Activated naive CD4-positive, alpha-beta T cell treated with anti-CD3 and anti-CD28 coated beads, Interleukin-2, amount 10 ng/mL, durations not matched to agents 7 days and 5 days (primary cell): ENCODE measurements around the gene TMEM181.
"Not testable (repeated sequence)": the region's sequence is repeated elsewhere in the genome, so short reads cannot be mapped to it uniquely, and the experiment has no call there.

ENCODE experiments used
- CTCF ChIA-PET: fragments of 350-600 bp; sonication (Branson Sonifier 250); formaldehyde crosslinking; loops from one replicate; lab custom pipeline; 2021; ENCODE audit warnings: antibody characterized with exemption; lab: Charles Lee
- DNase-seq: peaks from one replicate; pipeline ENCODE4 v3.0.0-alpha.2; 2020
- H3K27ac Mint-ChIP-seq: one replicate; pipeline ENCODE4 v1.8.0; 2021; ENCODE audit warnings: mild to moderate bottlenecking, moderate library complexity, mixed read lengths
- H3K27me3 Mint-ChIP-seq: one replicate; pipeline ENCODE4 v1.8.0; 2021; ENCODE audit warnings: mild to moderate bottlenecking, mixed read lengths
- H3K36me3 Mint-ChIP-seq: one replicate; pipeline ENCODE4 v1.8.0; 2021; ENCODE audit warnings: mixed read lengths
- H3K4me1 Mint-ChIP-seq: one replicate; pipeline ENCODE4 v1.8.0; 2021; ENCODE audit warnings: mixed read lengths
- H3K4me3 Mint-ChIP-seq: one replicate; pipeline ENCODE4 v1.8.0; 2021; ENCODE audit warnings: mild to moderate bottlenecking, moderate library complexity, mixed read lengths
- H3K9me3 Mint-ChIP-seq: one replicate; pipeline ENCODE4 v1.8.0; 2021; ENCODE audit warnings: mixed read lengths

Gene TMEM181

DNA sequence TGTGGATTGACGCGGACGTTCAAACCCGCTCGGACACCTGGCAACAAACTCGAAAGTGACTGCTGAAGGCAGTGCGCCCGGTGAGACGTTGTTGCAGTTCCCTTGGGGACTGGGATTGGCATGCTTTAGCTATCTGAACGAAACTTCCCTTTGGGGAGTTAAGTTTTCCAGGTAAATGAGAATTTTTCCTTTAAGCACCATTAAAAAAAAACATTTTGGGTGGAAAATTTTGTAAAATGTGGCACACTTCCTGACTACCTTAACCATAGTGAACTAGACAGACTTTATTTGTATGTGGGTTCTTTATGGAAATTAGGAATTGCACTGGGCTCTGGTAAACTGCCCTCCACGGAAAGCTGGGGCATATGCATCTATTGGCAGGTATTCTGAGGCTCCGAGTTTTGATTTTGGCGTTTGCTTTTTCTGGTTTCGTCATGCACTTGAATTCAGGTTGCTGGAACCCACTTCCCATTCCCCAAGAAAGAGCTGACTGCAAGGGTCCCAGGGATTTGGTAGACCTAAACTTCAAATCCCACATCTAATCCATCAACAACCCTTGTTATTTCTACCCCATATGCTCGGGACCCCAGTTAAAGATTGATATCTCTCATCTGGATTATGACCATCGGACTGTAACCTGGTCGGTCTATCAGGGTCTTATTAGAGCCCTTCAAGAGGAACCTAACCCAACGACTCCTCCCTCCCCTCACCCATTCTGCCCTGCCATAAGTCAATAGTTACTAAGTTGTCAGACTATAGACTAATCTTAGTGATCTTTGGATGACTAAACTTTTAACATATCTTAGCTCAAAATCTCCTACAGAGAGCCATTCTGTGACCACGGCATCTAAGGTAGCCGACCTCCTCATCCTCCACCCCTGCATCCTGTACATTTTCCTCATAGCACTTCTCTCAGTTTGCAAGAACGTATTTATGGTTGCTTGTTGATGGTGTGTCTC lies 85.5 kb downstream of the TMEM181 start:
- Mint-ChIP-seq H3K27ac (peak overlapping the region; percentile 89), H3K27me3 (peaks cover 4% of the 10 kb centered on the region), H3K36me3 (peaks cover 29% of the 10 kb centered on the region), H3K4me1 (peaks cover 74% of the 10 kb centered on the region), H3K9me3 (no peaks in the 10 kb centered on the region), H3K4me3 (peak overlapping the region; percentile 86)
- CTCF ChIA-PET: interaction anchor here (1.3 to 6.0 kb wide), 5 partner anchors 8 to 431 kb away, joined by 4 to 33 read pairs (median 19); no protein-coding TSS in a partner anchor
- DNase-seq: no peak

DNA sequence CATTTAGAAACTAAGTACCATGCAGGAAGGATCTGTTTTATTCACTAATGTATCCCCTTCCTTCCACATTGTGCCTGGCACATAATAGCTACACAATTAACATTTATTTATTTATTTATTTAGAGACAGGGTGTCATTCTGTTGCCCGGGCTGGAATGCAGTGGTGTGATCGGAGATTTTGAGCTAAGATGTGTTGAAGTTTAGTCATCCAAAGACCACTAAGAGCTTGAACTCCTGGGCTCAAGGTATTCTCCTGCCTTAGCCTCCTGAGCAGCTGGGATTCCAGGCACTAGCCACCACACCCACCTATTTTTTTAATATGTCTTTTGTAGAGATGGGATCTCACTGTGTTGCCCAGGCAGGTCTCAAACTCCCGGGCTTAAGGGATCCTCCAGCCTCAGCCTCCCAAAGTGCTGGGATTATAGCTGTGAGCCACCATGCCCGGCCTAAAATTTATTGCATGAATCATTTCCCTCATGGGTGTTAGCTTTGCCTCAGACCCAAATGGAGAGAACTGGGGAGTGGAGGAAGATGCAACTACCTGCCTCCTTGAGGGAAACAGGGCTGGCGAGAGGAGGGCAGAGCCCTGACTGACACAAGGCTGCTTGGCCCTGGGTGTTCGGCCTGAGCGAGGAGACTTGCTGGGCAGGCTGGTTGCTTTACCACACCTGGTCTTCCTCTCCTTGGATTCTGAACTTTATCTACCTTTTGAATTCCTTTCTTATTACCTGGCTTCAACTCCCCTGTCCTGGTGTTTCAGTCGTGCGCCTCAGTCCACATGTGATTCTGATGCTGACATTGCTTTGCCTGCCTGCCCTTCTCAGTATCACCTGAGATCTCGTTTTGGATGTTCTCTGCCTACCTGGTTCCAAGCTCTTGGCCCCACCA lies 86.4 kb downstream of the TMEM181 start:
- H3K4me1 Mint-ChIP-seq: peaks cover 71% of the 10 kb centered on the region
- DNase-seq: no peak
- peaks cover 26% of the 10 kb centered on the region for H3K36me3 Mint-ChIP-seq
- H3K27me3 Mint-ChIP-seq: peaks cover 4% of the 10 kb centered on the region
- peak overlapping the region; percentile 86 for H3K4me3 Mint-ChIP-seq
- no peak overlapping the region for H3K27ac Mint-ChIP-seq
- H3K9me3 Mint-ChIP-seq: no peaks in the 10 kb centered on the region
- CTCF ChIA-PET: interaction anchor here (1.7 to 6.0 kb wide), 2 partner anchors 14 to 432 kb away, joined by 7 to 33 read pairs; no protein-coding TSS in a partner anchor

DNA sequence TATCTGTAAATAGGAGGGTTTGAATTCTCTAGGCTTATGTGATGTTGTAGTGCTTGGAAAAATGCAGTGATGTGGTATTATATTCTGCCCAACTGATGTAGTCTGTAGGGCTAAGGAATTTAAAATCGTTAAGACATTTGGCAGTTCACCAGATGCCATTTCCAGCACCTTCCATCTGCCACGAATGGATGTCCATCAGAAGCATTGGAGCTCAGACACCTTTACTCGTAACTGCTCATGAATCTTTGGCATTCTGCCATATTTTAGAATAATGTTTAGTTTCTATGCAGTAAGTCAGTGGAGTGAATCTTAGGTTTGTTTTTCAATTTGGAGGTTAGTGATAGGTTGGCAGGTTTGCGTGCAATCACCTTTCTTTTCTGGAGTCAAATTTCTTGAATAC lies 87.6 kb downstream of the TMEM181 start:
- no peak for DNase-seq
- H3K9me3 Mint-ChIP-seq: no peaks in the 10 kb centered on the region
- H3K4me3 Mint-ChIP-seq: no peak overlapping the region
- peaks cover 69% of the 10 kb centered on the region for H3K4me1 Mint-ChIP-seq
- H3K27me3 Mint-ChIP-seq: peaks cover 4% of the 10 kb centered on the region
- peaks cover 16% of the 10 kb centered on the region for H3K36me3 Mint-ChIP-seq
- CTCF ChIA-PET: interaction anchor here (0.9 to 6.0 kb wide), 4 partner anchors 13 to 434 kb away, joined by 3 to 33 read pairs (median 6); no protein-coding TSS in a partner anchor
- H3K27ac Mint-ChIP-seq: no peak overlapping the region

DNA sequence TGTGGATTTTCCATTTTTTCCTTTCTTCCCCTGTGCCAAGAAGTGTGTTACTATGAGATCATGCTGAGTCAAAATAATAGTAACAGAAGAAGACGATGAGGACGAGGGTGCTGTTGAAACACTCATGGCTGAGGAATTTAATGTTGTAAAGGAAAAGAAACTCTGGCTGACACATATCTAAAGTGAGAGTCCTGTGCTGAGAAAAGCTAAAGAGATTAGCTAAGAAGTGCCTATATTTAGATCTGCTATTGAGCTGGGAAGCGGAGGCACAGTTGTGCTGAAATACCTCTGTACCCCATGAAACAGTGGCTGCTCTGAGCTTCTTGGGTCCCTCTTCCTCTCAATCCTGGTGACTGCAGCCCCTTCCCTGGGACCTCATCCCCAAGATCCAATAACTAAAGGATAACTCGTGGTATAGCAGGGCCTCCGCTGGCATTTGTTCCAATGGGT lies 88.8 kb downstream of the TMEM181 start:
- Mint-ChIP-seq H3K4me1 (peaks cover 73% of the 10 kb centered on the region), H3K27me3 (peaks cover 4% of the 10 kb centered on the region)

DNA sequence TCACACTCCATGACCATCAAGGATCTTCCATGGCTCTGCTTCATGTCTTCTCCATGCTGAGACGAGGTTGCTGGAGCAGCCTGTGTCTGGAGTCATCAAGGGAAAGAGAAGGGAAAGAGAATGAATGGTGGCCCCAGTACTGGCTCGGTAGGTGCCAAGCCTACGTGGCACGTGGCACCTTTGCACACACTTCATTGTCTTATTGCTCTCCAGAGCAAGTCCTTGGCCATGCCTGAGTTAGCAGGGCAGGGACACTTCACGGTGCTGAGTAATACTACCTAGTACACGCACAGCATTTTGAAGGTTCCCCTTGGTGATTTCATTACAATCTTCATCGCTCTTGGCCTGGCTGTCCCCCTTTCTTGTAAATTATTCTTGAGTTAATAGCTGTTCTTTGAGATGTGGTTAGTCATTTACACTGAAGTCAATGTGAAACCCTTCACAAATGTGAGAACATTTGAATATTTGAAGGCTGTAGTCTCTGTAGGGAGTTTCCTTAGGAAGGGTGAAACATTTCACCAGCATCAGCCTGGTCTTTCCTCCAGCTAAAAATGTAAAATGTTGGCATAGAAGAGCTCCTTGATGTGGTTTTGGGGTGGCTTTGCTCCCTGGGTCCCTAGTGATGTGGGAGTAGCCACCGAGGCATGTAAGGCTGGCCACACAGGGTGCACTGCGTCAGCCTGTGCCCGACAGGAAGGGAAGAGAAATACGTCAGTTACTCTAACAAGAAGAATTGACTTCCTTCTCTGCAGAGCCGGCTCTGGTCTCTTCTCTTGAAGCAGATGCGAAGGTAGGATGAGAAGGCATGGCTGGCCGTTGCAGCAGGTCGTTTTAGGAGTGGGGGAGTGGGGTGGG lies 89.6 kb downstream of the TMEM181 start, which contains the start of gene SYTL3:
Gene SYTL3, plus strand, starts transcription at position 766 of the 855 bp plus-strand sequence. CDS start 13,215 bp downstream, outside the sequence.
- DNase-seq: peak; percentile 84
- CTCF ChIA-PET: interaction anchor here (1.1 to 3.6 kb wide), 4 partner anchors 10 to 428 kb away, joined by 3 to 19 read pairs (median 4); no protein-coding TSS in a partner anchor
- Mint-ChIP-seq H3K27ac (peak within 1 kb of the TSS; percentile 99), H3K27me3 (peaks cover 5% of the 10 kb centered on the region), H3K36me3 (peaks cover 25% of the 10 kb centered on the region), H3K9me3 (no peaks in the 10 kb centered on the region), H3K4me1 (peaks cover 79% of the 10 kb centered on the region), H3K4me3 (peak within 1 kb of the TSS; percentile 78)

More for the DNA sequence above, 88.8 kb downstream of the TMEM181 start:
- CTCF ChIA-PET: interaction anchor here (1.5 to 3.6 kb wide), 3 partner anchors 11 to 43 kb away, joined by 4 to 19 read pairs (median 6); no protein-coding TSS in a partner anchor
- Mint-ChIP-seq H3K9me3 (no peaks in the 10 kb centered on the region), H3K36me3 (peaks cover 21% of the 10 kb centered on the region), H3K27ac (peak overlapping the region; percentile 99), H3K4me3 (peak overlapping the region; percentile 19)
- no peak for DNase-seq

DNA sequence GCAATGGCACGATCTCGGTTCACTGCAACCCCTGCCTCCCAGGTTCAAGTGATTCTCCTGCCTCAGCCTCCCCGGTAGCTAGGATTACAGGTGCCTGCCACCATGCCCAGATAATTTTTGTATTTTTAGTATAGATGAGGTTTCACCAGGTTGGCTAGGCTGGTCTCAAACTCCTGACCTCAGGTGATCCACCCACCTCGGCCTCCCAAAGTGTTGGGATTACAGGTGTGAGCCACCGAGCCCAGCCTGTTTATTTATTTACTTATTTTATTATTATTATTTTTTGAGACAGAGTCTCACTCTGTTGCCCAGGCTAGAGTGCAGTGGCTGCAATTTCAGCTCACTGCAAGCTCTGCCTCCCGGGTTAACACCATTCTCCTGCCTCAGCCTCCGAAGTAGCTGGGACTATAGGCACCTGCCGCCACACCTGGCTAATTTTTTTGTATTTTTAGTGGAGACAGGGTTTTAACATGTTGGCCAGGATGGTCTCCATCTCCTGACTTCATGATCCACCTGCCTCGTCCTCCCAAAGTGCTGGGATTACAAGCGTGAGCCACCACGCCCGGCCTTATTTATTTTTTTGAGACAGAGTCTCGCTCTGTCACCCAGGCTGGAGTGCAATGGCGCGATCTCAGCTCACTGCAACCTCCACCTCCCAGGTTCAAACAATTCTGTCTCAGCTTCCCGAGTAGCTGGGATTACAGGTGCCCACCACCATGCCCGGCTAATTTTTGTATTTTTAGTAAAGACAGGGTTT lies 92.3 kb downstream of the TMEM181 start:
- Mint-ChIP-seq H3K27ac (peak overlapping the region; percentile 100), H3K4me1 (peaks cover 82% of the 10 kb centered on the region), H3K36me3 (peaks cover 48% of the 10 kb centered on the region), H3K4me3 (peak overlapping the region; percentile 75)
- not testable (repeated sequence) for H3K27me3 Mint-ChIP-seq, H3K9me3 Mint-ChIP-seq, DNase-seq
- CTCF ChIA-PET: interaction anchor here (0.9 to 2.1 kb wide), 3 partner anchors 8 to 39 kb away, joined by 3 to 20 read pairs (median 6); partner anchors contain the start of gene DYNLT1

DNA sequence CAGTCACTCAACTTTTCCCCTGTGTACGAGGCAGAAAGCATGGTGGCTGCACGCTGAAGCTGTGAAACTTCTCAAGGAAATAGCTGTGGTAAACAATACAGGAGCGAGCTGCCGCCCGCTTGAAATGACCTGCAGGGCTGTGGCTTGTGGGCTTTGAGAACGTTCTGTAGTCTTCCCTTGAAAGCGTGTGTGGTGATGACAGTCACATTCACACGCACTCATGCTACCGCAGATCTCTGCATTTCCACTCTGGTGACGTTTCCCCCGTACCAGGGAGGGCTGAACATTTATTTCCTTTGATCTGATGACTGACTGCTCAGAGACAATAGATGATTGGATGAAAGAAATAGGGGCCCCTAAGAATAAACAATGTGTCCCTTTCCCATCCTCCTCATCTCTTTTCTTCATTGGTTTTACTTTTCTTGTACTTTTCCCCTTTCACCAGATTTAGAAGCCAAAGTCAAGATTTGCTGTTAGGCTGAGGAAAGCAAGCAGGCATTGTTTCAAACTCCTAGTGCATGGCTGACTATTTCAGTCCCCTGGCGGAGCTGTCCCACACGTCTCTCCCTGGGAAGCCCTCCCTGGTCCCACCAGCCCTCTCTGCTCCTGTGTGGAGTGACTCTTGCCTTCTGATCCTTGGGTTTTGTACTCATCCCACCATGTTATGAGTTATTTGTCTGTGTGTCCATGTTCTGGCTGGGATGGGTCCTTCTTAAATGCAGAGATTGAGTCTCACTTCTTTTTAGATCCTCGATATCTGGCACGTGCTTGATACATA lies 93.9 kb downstream of the TMEM181 start:
- H3K27ac Mint-ChIP-seq: peak overlapping the region; percentile 100
- CTCF ChIA-PET: interaction anchor here (1.0 to 2.1 kb wide), 4 partner anchors 9 to 37 kb away, joined by 3 to 20 read pairs (median 4); partner anchors contain the start of gene DYNLT1
- peak overlapping the region; percentile 75 for H3K4me3 Mint-ChIP-seq
- no peaks in the 10 kb centered on the region for H3K9me3 Mint-ChIP-seq
- H3K36me3 Mint-ChIP-seq: peaks cover 47% of the 10 kb centered on the region
- H3K27me3 Mint-ChIP-seq: peaks cover 3% of the 10 kb centered on the region
- DNase-seq: peak; percentile 96
- H3K4me1 Mint-ChIP-seq: peaks cover 75% of the 10 kb centered on the region

DNA sequence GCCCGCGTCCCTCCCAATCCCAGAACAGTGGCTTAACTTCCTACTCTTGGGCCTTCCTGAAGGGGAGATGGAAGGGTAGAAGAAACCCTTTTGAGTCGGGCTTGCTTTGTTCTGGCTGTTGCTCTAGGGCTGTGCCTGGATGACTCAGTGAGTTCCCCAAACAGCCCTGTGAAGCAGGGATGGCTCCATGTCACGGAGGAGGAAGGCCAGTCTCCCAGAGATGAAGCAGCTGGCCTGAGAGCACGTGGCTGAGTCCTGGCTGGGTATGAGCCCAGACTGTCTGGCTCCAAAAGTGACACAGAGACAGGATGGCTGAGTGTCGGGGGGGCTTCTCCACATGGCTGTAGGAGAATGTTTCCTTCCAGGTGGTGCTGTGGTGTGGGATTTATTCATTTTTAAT lies 94.6 kb downstream of the TMEM181 start:
- no peak for DNase-seq
- H3K27ac Mint-ChIP-seq: peak overlapping the region; percentile 100
- H3K4me1 Mint-ChIP-seq: peaks cover 75% of the 10 kb centered on the region
- CTCF ChIA-PET: interaction anchor here (0.9 to 1.1 kb wide), 2 partner anchors 10 to 13 kb away, joined by 3 to 4 read pairs; partner anchors contain the start of gene DYNLT1
- H3K4me3 Mint-ChIP-seq: peak overlapping the region; percentile 75
- no peaks in the 10 kb centered on the region for H3K9me3 Mint-ChIP-seq
- H3K27me3 Mint-ChIP-seq: peaks cover 3% of the 10 kb centered on the region
- peaks cover 48% of the 10 kb centered on the region for H3K36me3 Mint-ChIP-seq

DNA sequence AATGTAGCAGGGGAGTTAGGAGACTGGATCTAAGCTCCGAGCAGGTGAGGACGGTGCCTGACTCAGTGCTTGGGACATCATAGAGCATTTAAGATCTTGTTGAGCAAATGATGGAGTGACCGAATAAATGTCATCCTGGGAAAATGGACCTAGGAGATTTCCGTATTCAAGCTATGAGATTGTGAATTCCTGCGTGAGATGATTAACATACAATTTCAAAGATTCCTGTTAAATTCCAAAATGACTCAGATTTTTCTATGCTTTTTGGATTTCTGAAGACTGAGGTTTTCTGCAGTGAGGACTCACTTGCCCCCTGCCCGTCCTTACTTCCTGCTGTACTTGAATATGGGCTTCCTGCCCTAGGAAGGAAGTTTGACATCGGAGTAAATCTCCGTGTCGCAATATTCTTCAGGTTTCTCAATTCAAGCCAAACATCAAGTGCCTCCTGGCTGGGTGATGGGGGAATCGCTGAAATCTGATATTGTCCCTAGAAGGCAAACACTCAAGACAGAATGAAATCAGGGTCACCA lies 95.1 kb downstream of the TMEM181 start:
- H3K27ac Mint-ChIP-seq: peak overlapping the region; percentile 100
- H3K9me3 Mint-ChIP-seq: no peaks in the 10 kb centered on the region
- peaks cover 3% of the 10 kb centered on the region for H3K27me3 Mint-ChIP-seq
- peaks cover 76% of the 10 kb centered on the region for H3K4me1 Mint-ChIP-seq
- peaks cover 49% of the 10 kb centered on the region for H3K36me3 Mint-ChIP-seq
- peak overlapping the region; percentile 75 for H3K4me3 Mint-ChIP-seq
- no peak for DNase-seq
- CTCF ChIA-PET: interaction anchor here (0.9 kb wide), 1 partner anchor 10 kb away, joined by 4 read pairs; the partner anchor contains the start of gene DYNLT1

DNA sequence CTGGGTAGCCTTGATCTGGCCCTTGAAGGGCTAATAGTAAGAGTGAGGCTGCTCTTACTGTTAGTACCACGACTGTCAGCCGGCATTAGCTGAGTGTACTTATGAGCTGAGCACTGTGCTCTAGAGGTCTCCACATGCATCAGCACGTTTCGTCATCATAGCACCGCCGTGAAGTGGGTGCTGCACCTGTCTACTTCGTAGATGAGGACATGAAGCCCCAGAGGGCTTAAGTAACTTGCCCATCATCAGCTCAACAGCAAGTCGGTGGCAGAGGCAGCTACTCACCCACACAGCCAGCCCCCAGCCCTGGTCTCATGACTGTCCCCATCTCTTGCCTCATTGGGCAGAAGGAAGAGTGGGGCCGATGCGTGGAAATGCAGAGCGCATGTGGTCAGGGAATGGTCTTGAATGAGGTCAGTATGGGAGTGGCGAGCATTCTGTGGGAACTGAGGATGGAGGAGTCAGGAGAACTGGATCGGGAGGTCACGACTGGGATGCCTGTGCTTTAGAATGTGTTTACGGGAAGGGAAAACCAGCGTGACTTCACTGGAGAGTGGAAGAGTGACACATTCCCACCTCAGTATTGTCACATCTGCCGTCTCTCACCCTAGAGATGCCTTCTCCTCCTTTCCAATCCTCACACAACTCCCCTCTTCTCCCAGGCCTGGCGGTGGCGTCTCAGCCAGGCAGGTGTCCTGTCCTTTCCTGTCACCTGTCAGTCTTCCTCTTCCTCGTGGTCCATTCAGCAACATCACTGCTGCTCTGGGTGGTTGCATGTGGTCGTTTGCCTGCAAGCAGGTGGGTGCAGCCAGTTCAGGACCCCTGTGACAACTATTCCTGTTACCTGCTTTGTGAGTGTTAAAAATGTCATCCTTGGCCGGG lies 95.9 kb downstream of the TMEM181 start:
- H3K27me3 Mint-ChIP-seq: peaks cover 3% of the 10 kb centered on the region
- CTCF ChIA-PET: no interaction called here
- no peak overlapping the region for H3K4me3 Mint-ChIP-seq
- H3K9me3 Mint-ChIP-seq: no peaks in the 10 kb centered on the region
- H3K36me3 Mint-ChIP-seq: peaks cover 55% of the 10 kb centered on the region
- peaks cover 80% of the 10 kb centered on the region for H3K4me1 Mint-ChIP-seq
- H3K27ac Mint-ChIP-seq: peak overlapping the region; percentile 100
- DNase-seq: no peak

DNA sequence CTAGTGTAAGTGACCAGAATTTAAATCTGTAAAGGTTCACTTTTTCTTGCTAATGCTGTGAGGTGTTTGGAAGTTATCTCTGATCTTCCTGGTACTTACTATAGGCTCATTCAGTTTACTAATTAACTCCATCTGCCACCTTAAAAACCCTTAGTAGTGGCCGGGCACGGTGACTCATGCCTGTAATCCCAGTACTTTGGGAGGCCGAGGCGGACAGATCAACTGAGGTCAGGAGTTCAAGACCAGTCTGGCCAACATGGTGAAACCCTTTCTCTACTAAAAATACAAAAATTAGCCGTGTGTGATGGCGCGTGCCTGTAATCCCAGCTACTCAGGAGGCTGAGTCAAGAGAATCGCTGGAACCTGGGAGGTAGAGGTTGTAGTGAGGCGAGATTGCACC lies 97.1 kb downstream of the TMEM181 start:
- H3K9me3 Mint-ChIP-seq, H3K27me3 Mint-ChIP-seq, H3K27ac Mint-ChIP-seq, DNase-seq, H3K4me3 Mint-ChIP-seq, CTCF ChIA-PET: not testable (repeated sequence)
- peaks cover 75% of the 10 kb centered on the region for H3K4me1 Mint-ChIP-seq
- peaks cover 54% of the 10 kb centered on the region for H3K36me3 Mint-ChIP-seq
